Right renal cortex interstitium (tissue), 3 donors: ENCODE results near the gene BLMH. TPM values are rescaled to one million over a fixed set of nuclear protein-coding genes. Genes with fewer than 3 reads are reported as not detected.

Experiments
- DNase-seq, 3 donors: peaks; one replicate each; pipeline ENCODE4 v3.0.0-alpha.2; 2013; ENCODE audit warnings: low read depth in 3 of 3, low spot score in 2 of 3
- polyA plus RNA-seq, 3 donors: library from polyadenylated mRNA; unstranded; fragments of 120-200 nt; gene quantifications; one replicate each; pipeline ENCODE4 v1.2.1, GENCODE V29; 2013; ENCODE audit not compliant: insufficient read length in 3 of 3

The BLMH gene
- 10 to 100 TPM; 86.1 to 90.6 (median 90.6) TPM for polyA plus RNA-seq

- DNase-seq: peak; percentile 48 to 69 (median 67)
Observed at GRCh38 chr17:30291543-30292285, at the start of gene BLMH. TSS of gene BLMH (minus strand) at chr17:30291944. CDS start at chr17:30291819, 125 bp downstream.

GRCh38 chr17:30340801-30341356 is 49.1 kb upstream of the BLMH start:
- DNase-seq: no peak

GRCh38 chr17:30339086-30339485 is 47.3 kb upstream of the BLMH start:
- DNase-seq: no peak

DNA sequence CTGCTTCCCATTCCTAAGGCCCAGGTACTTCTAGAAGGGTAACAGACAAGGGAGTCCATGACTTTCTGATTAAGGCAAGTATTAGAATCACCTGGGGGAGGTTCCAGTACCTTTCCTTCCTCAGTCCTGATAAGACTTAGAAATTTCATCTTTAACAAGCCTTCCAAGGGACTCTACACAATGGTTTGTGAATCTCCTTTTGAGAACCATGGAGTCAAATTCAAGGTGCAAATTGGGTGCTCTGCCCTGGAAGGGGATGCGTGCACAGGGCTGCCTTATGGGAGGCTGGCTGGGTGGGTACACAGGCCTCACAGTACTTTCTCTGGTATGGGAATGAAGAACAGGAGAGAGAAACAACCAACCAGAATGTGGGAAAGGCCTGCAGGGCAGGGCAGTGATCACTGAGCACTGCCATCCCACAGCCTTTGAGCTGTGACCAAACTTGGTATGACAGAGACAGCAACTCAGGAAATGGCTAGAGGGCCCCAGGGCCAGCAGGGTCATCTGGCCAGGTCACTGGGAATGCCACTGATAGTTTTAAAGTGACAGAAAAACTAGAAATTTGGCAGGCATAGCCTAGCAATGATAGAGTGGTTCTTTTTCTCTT is 45.8 kb upstream of the BLMH start:
- no peak for DNase-seq

DNA sequence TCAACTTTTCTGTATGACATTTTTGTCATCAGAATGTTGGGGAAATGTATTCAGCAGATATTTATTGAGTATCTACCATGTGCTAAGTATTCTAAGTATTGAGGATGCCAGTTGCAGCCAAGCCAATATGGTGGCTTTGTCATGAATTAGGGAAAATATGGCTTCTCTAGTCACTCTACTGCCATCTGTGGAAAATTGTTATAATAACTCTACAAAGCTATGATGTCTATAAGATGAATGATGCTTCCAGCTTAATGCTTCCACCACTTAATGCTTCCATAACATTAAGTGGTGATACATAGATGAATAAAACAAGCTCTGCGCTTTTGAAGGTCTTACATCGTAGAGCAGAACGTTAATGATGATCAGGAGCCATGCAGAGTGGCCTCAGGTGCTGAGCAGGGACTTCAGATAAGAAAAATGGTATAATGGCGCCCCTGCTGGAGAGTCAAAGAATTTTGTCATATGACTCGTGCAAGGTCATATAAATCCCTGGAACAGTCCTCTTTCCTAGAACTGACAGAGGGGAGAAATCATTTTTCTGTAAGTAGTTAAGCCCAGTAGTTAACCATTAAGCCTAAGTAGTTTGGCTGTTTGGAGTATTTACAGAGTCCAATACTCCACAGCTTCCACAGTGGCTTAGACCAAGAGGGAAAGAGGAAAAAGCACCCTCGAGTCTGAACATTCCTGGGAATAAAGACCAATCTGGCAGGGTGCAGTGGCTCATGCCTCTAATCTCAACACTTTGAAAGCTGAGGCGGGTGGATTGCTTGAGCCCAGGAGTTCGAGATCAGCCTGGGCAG is 44.8 kb upstream of the BLMH start:
- DNase-seq: no peak

GRCh38 chr17:30334421-30334820 is 42.7 kb upstream of the BLMH start:
- no peak for DNase-seq

- no peak for DNase-seq
Observed at GRCh38 chr17:30333503-30334360, 42.0 kb upstream of the BLMH start, which contains the start of gene TMIGD1. TSS of gene TMIGD1 (minus strand) at chr17:30334057. CDS start at chr17:30332133, 1,924 bp downstream.

- no peak for DNase-seq
Observed at GRCh38 chr17:30332057-30332542, 40.4 kb upstream of the BLMH start.

DNA sequence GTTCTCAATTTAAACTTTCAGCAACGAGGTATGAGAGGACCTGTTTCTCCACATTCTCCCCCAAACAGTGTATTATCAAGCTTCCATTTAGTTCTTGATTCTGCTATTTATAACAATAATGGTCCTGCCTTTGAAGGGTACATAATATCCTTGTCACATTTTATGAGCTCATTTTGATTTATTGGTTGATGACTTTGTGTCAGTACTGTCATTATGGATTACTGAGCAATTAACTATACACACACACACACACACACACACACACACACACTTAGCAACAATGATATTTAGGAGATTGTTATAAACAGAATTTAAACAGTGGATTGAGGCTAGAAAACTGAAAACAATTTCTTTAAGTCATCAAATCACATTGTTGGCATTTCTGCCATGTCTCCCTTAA is 35.1 kb upstream of the BLMH start:
- no peak for DNase-seq

DNA sequence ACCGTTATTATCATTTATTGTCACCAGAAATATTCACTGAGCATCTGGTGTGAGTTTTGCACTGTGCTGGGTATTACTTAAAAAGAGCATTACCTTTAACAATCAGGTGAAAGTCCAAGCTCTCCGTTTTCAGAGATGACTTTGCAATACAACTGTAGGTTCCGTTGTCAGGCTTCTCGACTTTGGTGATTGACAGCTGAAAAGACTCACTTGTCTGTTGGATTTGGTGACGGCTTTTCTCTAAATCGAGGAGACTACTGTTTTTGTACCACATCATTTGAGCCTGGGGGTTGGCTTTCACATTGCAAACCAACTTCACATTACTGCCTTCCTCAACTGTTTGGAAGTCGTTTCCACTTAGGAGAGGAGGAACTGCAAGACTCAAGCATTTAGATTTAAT is 33.0 kb upstream of the BLMH start:
- DNase-seq: no peak

- no peak for DNase-seq
Observed at GRCh38 chr17:30323895-30324319, 32.2 kb upstream of the BLMH start.

GRCh38 chr17:30323262-30323894 is 31.6 kb upstream of the BLMH start:
- DNase-seq: no peak

DNA sequence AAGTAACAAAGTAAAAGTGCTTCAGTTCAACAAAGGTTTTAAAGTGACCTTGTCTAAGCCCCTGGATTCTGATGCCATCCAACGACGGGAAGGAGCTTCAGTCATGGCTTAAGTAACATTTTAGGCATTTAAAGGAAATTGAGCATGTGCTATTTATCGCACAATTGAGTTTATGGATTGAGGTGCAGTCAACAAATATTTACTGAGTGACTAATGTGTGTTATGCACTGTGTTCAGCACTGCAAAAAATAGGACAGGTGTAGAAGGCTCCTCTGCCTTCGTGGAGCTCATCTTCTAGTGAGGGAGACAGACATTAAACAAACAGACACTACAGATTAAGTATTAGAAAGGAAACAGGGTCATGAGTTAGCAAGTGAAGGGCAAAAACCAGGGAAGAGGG is 29.6 kb upstream of the BLMH start:
- no peak for DNase-seq

DNA sequence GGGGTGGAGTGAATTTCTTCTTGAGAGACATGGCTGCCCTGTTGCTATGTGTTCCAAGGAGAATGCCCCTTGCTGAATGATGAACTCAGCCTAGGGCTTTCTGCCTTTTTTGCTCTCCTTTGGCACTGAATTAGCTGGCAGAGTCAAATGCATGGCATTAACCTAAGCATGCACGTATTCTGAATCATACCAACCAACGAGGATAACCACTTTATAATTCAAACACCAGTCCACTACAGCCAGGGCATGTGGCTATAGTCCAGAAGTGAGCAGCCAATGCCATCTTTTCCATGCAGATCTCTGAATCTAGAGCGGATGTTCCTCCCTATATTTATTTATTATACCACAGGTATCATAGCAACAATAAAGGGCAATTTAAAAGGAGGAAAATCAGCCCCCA is 26.4 kb upstream of the BLMH start:
- DNase-seq: no peak

DNA sequence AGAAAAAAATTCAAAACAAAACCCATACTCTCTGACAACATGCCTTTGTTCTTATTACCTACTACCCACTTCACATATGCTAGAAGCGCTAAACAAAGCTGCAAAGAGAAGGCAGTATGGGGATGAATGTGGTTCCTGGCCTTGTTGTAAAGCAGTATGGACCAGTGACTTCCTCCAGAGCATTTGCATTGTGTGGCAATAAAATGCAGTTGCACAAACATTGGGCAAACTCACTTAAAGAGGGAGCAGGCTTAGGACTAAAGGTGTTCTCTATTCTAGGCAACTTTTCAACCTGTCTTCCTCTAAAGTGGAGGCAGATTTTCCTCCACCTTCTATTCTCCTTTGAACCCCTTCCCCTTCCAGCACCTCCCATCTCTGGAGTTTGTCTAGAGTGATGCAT is 25.0 kb upstream of the BLMH start:
- DNase-seq: no peak

DNA sequence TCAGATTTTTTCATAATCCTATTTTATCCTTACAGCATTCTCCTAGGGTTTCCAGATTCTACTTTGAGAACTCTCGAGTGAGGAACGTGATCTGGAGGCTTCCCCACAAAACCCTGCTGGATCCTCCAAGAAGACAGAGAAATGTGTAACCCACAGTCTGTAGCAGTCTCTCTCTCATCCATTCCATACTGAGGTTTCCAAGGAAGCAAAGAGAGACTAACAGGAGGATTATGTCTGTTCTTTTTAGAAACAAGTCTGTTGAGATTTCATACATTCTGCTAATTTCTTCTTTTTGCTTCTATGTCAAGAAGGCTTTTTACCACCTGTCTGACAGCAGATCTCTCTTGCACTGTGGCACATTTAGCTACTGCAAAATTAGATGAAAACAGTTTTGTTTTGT is 23.4 kb upstream of the BLMH start:
- DNase-seq: no peak

DNA sequence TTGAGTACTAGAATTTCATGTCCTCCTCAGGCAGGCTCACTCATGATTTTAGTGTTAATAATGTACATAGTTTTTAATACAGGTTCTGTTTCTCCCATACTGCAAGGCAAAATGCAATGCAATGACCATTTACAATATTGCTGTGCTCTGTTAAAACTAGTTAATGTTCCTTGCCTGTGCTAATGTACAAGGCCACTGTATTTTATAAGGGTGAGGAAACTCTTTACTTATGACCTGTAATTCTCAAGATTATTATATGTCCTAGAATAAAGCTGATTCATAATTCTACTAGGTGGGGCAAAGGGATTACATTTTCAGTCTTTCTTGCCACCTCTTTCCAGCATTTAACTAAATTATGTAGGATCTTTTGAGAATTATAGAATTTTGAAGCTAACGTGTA is 22.7 kb upstream of the BLMH start:
- no peak for DNase-seq

DNA sequence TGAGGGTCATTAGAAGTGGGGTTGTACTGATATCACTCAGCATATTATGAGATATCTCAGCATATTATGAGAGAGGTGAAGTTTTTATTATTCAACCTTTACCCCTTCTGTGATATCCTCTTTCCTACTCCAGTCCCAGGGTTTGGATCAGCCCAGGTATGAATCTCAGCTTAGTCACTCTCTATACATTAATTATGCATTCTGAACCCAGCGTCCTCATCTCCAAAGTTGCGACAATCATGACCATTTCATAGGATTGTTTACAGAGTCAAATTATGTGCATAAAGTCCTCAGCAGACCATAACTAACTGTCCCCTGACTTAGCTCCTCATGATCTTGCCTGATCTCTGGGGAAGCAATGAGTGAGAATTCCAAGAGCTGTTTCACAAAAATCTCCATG is 20.5 kb upstream of the BLMH start:
- no peak for DNase-seq

DNA sequence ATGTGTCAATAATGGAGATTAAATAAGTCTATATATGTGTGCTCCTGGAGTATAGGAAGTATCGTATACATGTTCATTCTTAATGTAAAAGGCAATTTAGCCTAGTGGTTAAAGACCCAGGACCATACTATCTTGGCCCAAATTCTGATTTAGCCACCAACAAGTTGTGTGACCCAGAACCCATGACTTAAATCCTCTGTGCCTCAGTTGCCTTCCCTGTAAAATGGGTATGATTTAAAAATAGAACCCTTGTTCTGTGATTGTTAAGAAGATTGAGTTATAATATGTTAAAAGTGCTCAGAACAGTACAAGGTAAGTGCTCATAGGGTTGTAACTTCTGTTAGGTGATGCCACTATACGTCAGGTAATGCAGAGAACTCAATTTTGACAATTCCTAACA is 18.8 kb upstream of the BLMH start:
- no peak for DNase-seq

DNA sequence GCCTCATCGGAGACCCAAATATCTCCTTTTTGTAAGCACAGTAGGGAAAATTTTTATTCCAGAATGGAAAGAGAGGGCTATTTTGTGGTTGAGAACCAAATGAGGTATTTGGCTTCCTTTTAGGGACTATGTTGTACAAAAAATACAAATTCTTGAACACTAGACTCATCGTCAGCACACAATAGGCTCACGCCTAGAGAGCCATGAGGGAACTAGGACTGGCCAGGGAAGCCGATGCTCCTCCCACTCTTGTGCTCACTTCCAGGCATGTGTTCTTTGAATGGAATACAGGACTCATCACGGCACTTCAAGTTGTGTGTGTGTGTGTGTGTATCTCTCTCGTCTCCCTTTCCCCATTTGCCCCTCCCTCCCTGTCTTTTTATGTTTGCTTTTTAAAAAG is 17.8 kb upstream of the BLMH start:
- no peak for DNase-seq
